ENCODE data around the gene CHST3. TPM values are rescaled to one million over a fixed set of nuclear protein-coding genes. Genes with fewer than 3 reads are reported as not detected.

Gene CHST3
- total RNA-seq, 2 donors from 2014 or later, result 0.16 to 0.38 TPM

Other genes with a start within 250 kb of the CHST3 start
- gene C10orf105, start 244.6 kb upstream of the CHST3 start, total RNA-seq, result under 1 TPM; 0.35 to 0.43 TPM
- 10 to 100 TPM; 70.1 to 70.5 TPM for gene VSIR, start 190.9 kb upstream of the CHST3 start, total RNA-seq
- gene PSAP, start 113.1 kb upstream of the CHST3 start, total RNA-seq, result 100 to 1,000 TPM; 111 to 139 TPM
- gene SPOCK2, start 124.2 kb downstream of the CHST3 start, total RNA-seq, result 100 to 1,000 TPM; 253 to 291 TPM

All from activated T-cell treated with anti-CD3 and anti-CD28 coated beads, Interleukin-2, amount 50 U/mL, for 72 hours (primary cell).